B cell (primary cell): ENCODE data around the gene MACROH2A1. TPM values are rescaled to one million over a fixed set of nuclear protein-coding genes. Genes with fewer than 3 reads are reported as not detected.

Experiments
- ATAC-seq: fragments of 200-7000 bp; cut with Tn5 transposase; one replicate; pipeline ENCODE4 v1.10.0; 2021; ENCODE audit warnings: low read depth, mild to moderate bottlenecking, moderate number of reproducible peaks, moderate library complexity
- CTCF ChIA-PET: fragments of 350-600 bp; sonication (Branson Sonifier 250); formaldehyde crosslinking; loops from one replicate; lab custom pipeline; 2021; ENCODE audit warnings: antibody characterized with exemption, inconsistent platforms; lab: Charles Lee
- POLR2A ChIA-PET: fragments of 350-600 bp; sonication (Branson Sonifier 250); formaldehyde crosslinking; loops from one replicate; lab custom pipeline; 2021; ENCODE audit warnings: antibody characterized with exemption; lab: Charles Lee
- DNase-seq: peaks from one replicate; pipeline ENCODE4 v3.0.0; 2013
- H2AFZ ChIP-seq: 2 replicates; pipeline ENCODE4 v1.6.1; 2012; ENCODE audit warnings: mild to moderate bottlenecking, low read depth, low read length; ENCODE audit not compliant: insufficient read depth, poor library complexity, severe bottlenecking
- H3K27ac ChIP-seq, 2 donors: 1 replicate in 1 of 2; 2 replicates in 1 of 2; pipeline ENCODE4 v1.5.1; 2012 to 2013; ENCODE audit warnings: low read length in 2 of 2, mild to moderate bottlenecking in 2 of 2, moderate library complexity in 1 of 2
- H3K27me3 ChIP-seq, 4 experiments: fragments of 200-600 bp in 1 of 4; sonication (generic) in 1 of 4; replicated peaks in 1 of 4; 1 replicate in 2 of 4; 2 replicates in 2 of 4; pipeline versions ENCODE4 v1.6.1 to v1.7.0; 2013 to 2016; ENCODE audit warnings: low read length in 3 of 4, mild to moderate bottlenecking in 2 of 4, mixed read lengths in 1 of 4, moderate library complexity in 1 of 4; ENCODE audit not compliant: insufficient read depth in 4 of 4, control insufficient read depth in 3 of 4; ENCODE audit errors: control extremely low read depth in 1 of 4
- H3K36me3 ChIP-seq, 2 experiments: replicated peaks in 1 of 2; 1 replicate in 1 of 2; 2 replicates in 1 of 2; pipeline versions ENCODE4 v1.6.1 to v1.7.1; 2013; ENCODE audit warnings: low read length in 1 of 2; ENCODE audit not compliant: insufficient read depth in 2 of 2, control insufficient read depth in 1 of 2; ENCODE audit errors: control extremely low read depth in 1 of 2, extremely low read depth in 1 of 2
- H3K4me1 ChIP-seq, 2 donors: fragments of 200-600 bp in 1 of 2; sonication (generic) in 1 of 2; 1 replicate in 1 of 2; 2 replicates in 1 of 2; pipeline versions ENCODE4 v1.5.1 to v1.6.1; 2013 to 2017; ENCODE audit warnings: low read length in 2 of 2; ENCODE audit not compliant: control insufficient read depth in 2 of 2, insufficient read depth in 2 of 2
- H3K4me2 ChIP-seq: replicated peaks from 2 replicates; pipeline ENCODE3; 2012; ENCODE audit warnings: mild to moderate bottlenecking, low read depth, low read length; ENCODE audit not compliant: poor library complexity, severe bottlenecking
- H3K4me3 ChIP-seq, 5 experiments: fragments of 200-600 bp in 1 of 5; sonication (generic) in 1 of 5; 1 replicate in 3 of 5; 2 replicates in 2 of 5; pipeline versions ENCODE4 v1.5.1 to v1.7.0; 2011 to 2016; ENCODE audit warnings: low read length in 4 of 5, mild to moderate bottlenecking in 4 of 5, low read depth in 2 of 5, control low read depth in 1 of 5, moderate library complexity in 1 of 5; ENCODE audit not compliant: insufficient read depth in 1 of 5; ENCODE audit errors: control extremely low read depth in 1 of 5, extremely low read depth in 1 of 5
- H3K79me2 ChIP-seq: fragments of 200-600 bp; sonication (generic); one replicate; pipeline ENCODE4 v1.6.0; 2016; ENCODE audit warnings: low read length; ENCODE audit not compliant: control insufficient read depth, insufficient read depth
- H3K9ac ChIP-seq: fragments of 200-600 bp; sonication (generic); 2 replicates; pipeline ENCODE4 v1.6.1; 2017; ENCODE audit warnings: mild to moderate bottlenecking, low read length, moderate library complexity
- H3K9me3 ChIP-seq, 3 donors: one replicate each; pipeline versions ENCODE4 v1.6.1 to v1.7.1; 2013; ENCODE audit warnings: low read length in 2 of 3; ENCODE audit not compliant: control insufficient read depth in 2 of 3, insufficient read depth in 1 of 3; ENCODE audit errors: control extremely low read depth in 1 of 3
- H4K20me1 ChIP-seq: 2 replicates; pipeline ENCODE4 v1.6.0; 2012; ENCODE audit warnings: mild to moderate bottlenecking, low read length; ENCODE audit not compliant: insufficient read depth, control insufficient read depth, poor library complexity, severe bottlenecking
- H3K27ac Mint-ChIP-seq: one replicate; pipeline ENCODE4 v1.8.0; 2021; ENCODE audit warnings: mixed read lengths
- H3K27me3 Mint-ChIP-seq: one replicate; pipeline ENCODE4 v1.8.0; 2021; ENCODE audit warnings: mixed read lengths
- H3K4me1 Mint-ChIP-seq: one replicate; pipeline ENCODE4 v1.8.0; 2021; ENCODE audit warnings: mixed read lengths
- H3K4me3 Mint-ChIP-seq: one replicate; pipeline ENCODE4 v1.8.0; 2021; ENCODE audit warnings: mixed read lengths
- H3K9me3 Mint-ChIP-seq: one replicate; pipeline ENCODE4 v1.8.0; 2022; ENCODE audit warnings: mixed read lengths; ENCODE audit not compliant: insufficient read depth
- CTCF ChIP-seq: fragments of 200-600 bp; IDR thresholded peaks from one replicate; pipeline ENCODE4 v1.8.0; 2022; ENCODE audit warnings: antibody characterized with exemption, mild to moderate bottlenecking
- EZH2 ChIP-seq: IDR thresholded peaks from 2 replicates; pipeline ENCODE4 v1.6.1; 2012; ENCODE audit warnings: borderline replicate concordance, low read depth, mild to moderate bottlenecking, moderate library complexity, low read length; ENCODE audit not compliant: insufficient read depth, poor library complexity, severe bottlenecking
- WGBS: methylation state at CpG from one replicate; pipeline ENCODE4 v1.1.5; 2013; ENCODE audit warnings: missing lambda C conversion rate; ENCODE audit not compliant: insufficient coverage; 5-methylcytosine and 5-hydroxymethylcytosine counted together
- intact Hi-C: fragments of 100-400 bp; cut with micrococcal nuclease; formaldehyde crosslinking; loops from one replicate; pipeline ENCODE4 v1.10.0; 2022
- polyA plus RNA-seq: library from polyadenylated mRNA; depleted of rRNA; stranded (reverse); fragments of >200 nt; gene quantifications from 2 replicates; pipeline ENCODE4 v1.2.3, GENCODE V29; 2012
- total RNA-seq, 2 donors: library from RNA; stranded (reverse); fragments of 120-200 nt in 1 of 2; gene quantifications; 1 replicate in 1 of 2; 2 replicates in 1 of 2; pipeline versions ENCODE4 v1.2.3 to v1.2.4, GENCODE V29; 2013 to 2022

The MACROH2A1 gene
- total and polyA plus RNA-seq, 2 donors (not counting 1 experiment from before 2014, with no cell fraction given), result 80.1 to 99.7 TPM

GRCh38 chr5:135324897-135325650 lies 74.0 kb downstream of the MACROH2A1 start:
- no peak overlapping the region for H3K27ac ChIP-seq
- intact Hi-C loops, result no loop called here

More at GRCh38 chr5:135324897-135325650, 74.0 kb downstream of the MACROH2A1 start:
- Mint-ChIP-seq H3K4me3 (no peak overlapping the region), H3K27me3 (no peaks in the 10 kb centered on the region), H3K9me3 (no peaks in the 10 kb centered on the region), H3K27ac (no peak overlapping the region), H3K4me1 (no peaks in the 10 kb centered on the region)
- CTCF ChIA-PET, result no interaction called here
- Histone ChIP-seq H3K9me3 (no peaks in the 10 kb centered on the region), H3K27me3 (no peaks in the 10 kb centered on the region), H4K20me1 (no peaks in the 10 kb centered on the region), H3K9ac (no peak overlapping the region), H3K4me3 (no peak overlapping the region), H3K79me2 (no peaks in the 10 kb centered on the region), H3K4me2 (no peak overlapping the region), H3K4me1 (no peaks in the 10 kb centered on the region), H2AFZ (no peak overlapping the region), H3K36me3 (no peaks in the 10 kb centered on the region)
- TF ChIP-seq EZH2 (no peak), CTCF (no peak)
- ATAC-seq, result no peak
- POLR2A ChIA-PET, result no interaction called here
- no peak for DNase-seq
- 97% methylated on average over 15 of the region's 17 CpGs for WGBS
